T-cell (primary cell): ENCODE measurements around the gene FOXL3. TPM values are rescaled to one million over a fixed set of nuclear protein-coding genes. Genes with fewer than 3 reads are reported as not detected.
"Not testable (repeated sequence)": the region's sequence is repeated elsewhere in the genome, so short reads cannot be mapped to it uniquely, and the experiment has no call there.

Source experiments
- ATAC-seq, 4 experiments: fragments of 200-7000 bp in 3 of 4; fragments of 150-1000 bp in 1 of 4; cut with Tn5 transposase; replicated peaks in 1 of 4; 1 replicate in 3 of 4; 2 replicates in 1 of 4; pipeline ENCODE4 v1.10.0; 2021; ENCODE audit warnings: moderate library complexity in 3 of 4, mild to moderate bottlenecking in 2 of 4, moderate number of reproducible peaks in 1 of 4
- CTCF ChIA-PET, 2 donors: fragments of 300-600 bp; sonication (Branson Sonifier 250); formaldehyde crosslinking; loops; one replicate each; lab custom pipeline; 2022; ENCODE audit warnings: antibody characterized with exemption in 2 of 2; lab: Charles Lee
- POLR2A ChIA-PET, 2 donors: fragments of 300-600 bp; sonication (Branson Sonifier 250); formaldehyde crosslinking; loops; one replicate each; lab custom pipeline; 2022; ENCODE audit warnings: antibody characterized with exemption in 2 of 2; lab: Charles Lee
- DNase-seq, 35 experiments: peaks; one replicate each; pipeline versions ENCODE4 v3.0.0 to v3.0.0-alpha.2; 2013 to 2023
- H3K27ac ChIP-seq: one replicate; pipeline ENCODE4 v1.5.1; 2013; ENCODE audit warnings: low read length
- H3K27me3 ChIP-seq, 2 experiments: replicated peaks in 1 of 2; 1 replicate in 1 of 2; 2 replicates in 1 of 2; pipeline versions ENCODE4 v1.6.1 to v1.7.0; 2013; ENCODE audit warnings: low read length in 1 of 2, mixed read lengths in 1 of 2; ENCODE audit not compliant: control insufficient read depth in 2 of 2, insufficient read depth in 2 of 2; ENCODE audit errors: extremely low read depth in 1 of 2
- H3K36me3 ChIP-seq, 2 donors: 1 replicate in 1 of 2; 2 replicates in 1 of 2; pipeline versions ENCODE4 v1.6.1 to v1.7.0; 2013; ENCODE audit warnings: low read length in 1 of 2; ENCODE audit not compliant: control insufficient read depth in 2 of 2, insufficient read depth in 1 of 2; ENCODE audit errors: extremely low read depth in 1 of 2
- H3K4me1 ChIP-seq, 2 experiments: 1 replicate in 1 of 2; 2 replicates in 1 of 2; pipeline versions ENCODE4 v1.6.1 to v1.7.0; 2013; ENCODE audit warnings: low read length in 2 of 2, mixed read lengths in 1 of 2; ENCODE audit not compliant: insufficient read depth in 2 of 2, control insufficient read depth in 1 of 2; ENCODE audit errors: extremely low read depth in 1 of 2
- H3K4me3 ChIP-seq, 2 donors: 1 replicate in 1 of 2; 2 replicates in 1 of 2; pipeline versions ENCODE4 v1.5.1 to v1.7.0; 2013; ENCODE audit warnings: mild to moderate bottlenecking in 2 of 2, low read length in 1 of 2, moderate library complexity in 1 of 2; ENCODE audit not compliant: control insufficient read depth in 1 of 2; ENCODE audit errors: extremely low read depth in 1 of 2
- H3K9me3 ChIP-seq: 2 replicates; pipeline ENCODE4 v1.7.0; 2013
- H3K27ac Mint-ChIP-seq, 2 donors: one replicate each; pipeline ENCODE4 v1.8.0; 2020 to 2021; ENCODE audit warnings: mild to moderate bottlenecking in 2 of 2, mixed read lengths in 2 of 2
- H3K27me3 Mint-ChIP-seq, 2 donors: one replicate each; pipeline ENCODE4 v1.8.0; 2021 to 2022; ENCODE audit warnings: mixed read lengths in 2 of 2
- H3K36me3 Mint-ChIP-seq: one replicate; pipeline ENCODE4 v1.8.0; 2021; ENCODE audit warnings: mixed read lengths
- H3K4me1 Mint-ChIP-seq, 3 donors: one replicate each; pipeline ENCODE4 v1.8.0; 2020 to 2022; ENCODE audit warnings: mixed read lengths in 3 of 3, mild to moderate bottlenecking in 1 of 3
- H3K4me3 Mint-ChIP-seq, 3 donors: one replicate each; pipeline ENCODE4 v1.8.0; 2020 to 2022; ENCODE audit warnings: mild to moderate bottlenecking in 3 of 3, mixed read lengths in 3 of 3, moderate library complexity in 3 of 3
- H3K9me3 Mint-ChIP-seq, 3 donors: one replicate each; pipeline ENCODE4 v1.8.0; 2020 to 2022; ENCODE audit warnings: mixed read lengths in 3 of 3
- WGBS: methylation state at CpG from one replicate; pipeline ENCODE4 v1.1.5; 2013; ENCODE audit warnings: missing lambda C conversion rate; ENCODE audit not compliant: insufficient coverage; 5-methylcytosine and 5-hydroxymethylcytosine counted together
- total RNA-seq, 35 experiments: library from RNA in 6 of 35; stranded (reverse) in 6 of 35; fragments of 120-200 nt in 1 of 35; gene quantifications; one replicate each; pipeline versions ENCODE4 v1.2.1 to v1.2.4 and lab custom pipeline; 2013 to 2026

FOXL3 gene
- total RNA-seq, 5 donors from 2014 or later (not counting 1 experiment from before 2014, with no cell fraction given): not detected

GRCh38 chr7:262251-262572 lies 27.8 kb upstream of the FOXL3 start:
- Mint-ChIP-seq H3K4me1 (peaks cover 0 to 12% (median 0%) of the 10 kb centered on the region in 3 donors), H3K36me3 (no peaks in the 10 kb centered on the region), H3K9me3 (peaks cover 0 to 4% (median 0%) of the 10 kb centered on the region in 3 donors), H3K27ac (peak overlapping the region in 1 of 2 donors; percentile 53), H3K27me3 (no peaks in the 10 kb centered on the region), H3K4me3 (peak overlapping the region in 1 of 3 donors; percentile 33)
- no peaks in the 10 kb centered on the region for H3K36me3 ChIP-seq
- no peak overlapping the region for H3K4me3 ChIP-seq
- POLR2A ChIA-PET: no interaction called here
- peaks cover 0 to 3% of the 10 kb centered on the region in 2 experiments for H3K4me1 ChIP-seq
- WGBS: 98% methylated on average over 9 of the region's 9 CpGs
- DNase-seq: no peak
- H3K9me3 ChIP-seq: no peaks in the 10 kb centered on the region
- no peak overlapping the region for H3K27ac ChIP-seq
- CTCF ChIA-PET: no interaction called here
- peaks cover 0 to 3% of the 10 kb centered on the region in 2 experiments for H3K27me3 ChIP-seq
- no peak for ATAC-seq

GRCh38 chr7:262631-263311 lies 27.2 kb upstream of the FOXL3 start:
- H3K36me3 Mint-ChIP-seq, H3K9me3 ChIP-seq, ATAC-seq, H3K9me3 Mint-ChIP-seq, H3K27ac ChIP-seq, H3K4me1 ChIP-seq, H3K36me3 ChIP-seq, H3K27me3 Mint-ChIP-seq, CTCF ChIA-PET, POLR2A ChIA-PET, H3K27me3 ChIP-seq, H3K4me3 ChIP-seq: not testable (repeated sequence)
- Mint-ChIP-seq H3K27ac (peak overlapping the region in 1 of 2 donors; percentile 53), H3K4me1 (peaks cover 0 to 12% (median 0%) of the 10 kb centered on the region in 3 donors), H3K4me3 (peak overlapping the region in 1 of 3 donors; percentile 33)
- WGBS: 97% methylated on average over 9 of the region's 31 CpGs
- DNase-seq: peak in 22 of 35 experiments; percentile 6 to 60 (median 42)

GRCh38 chr7:263483-264351 lies 26.3 kb upstream of the FOXL3 start:
- H3K9me3 Mint-ChIP-seq, H3K4me3 Mint-ChIP-seq, H3K27ac ChIP-seq, H3K4me1 ChIP-seq, H3K36me3 Mint-ChIP-seq, H3K27me3 Mint-ChIP-seq, H3K4me3 ChIP-seq, H3K36me3 ChIP-seq, POLR2A ChIA-PET, H3K27me3 ChIP-seq, H3K9me3 ChIP-seq, H3K27ac Mint-ChIP-seq: not testable (repeated sequence)
- WGBS: 25% methylated on average over 30 of the region's 37 CpGs
- CTCF ChIA-PET: interaction anchor here in 1 of 2 donors (0.7 kb wide), 1 partner anchor 216 kb away, joined by 5 read pairs; no protein-coding TSS in a partner anchor
- peaks cover 0 to 12% (median 0%) of the 10 kb centered on the region in 3 donors for H3K4me1 Mint-ChIP-seq
- DNase-seq: peak in 25 of 35 experiments; percentile 8 to 77 (median 46)
- peak in 1 of 4 experiments; percentile 40 for ATAC-seq

GRCh38 chr7:264541-265191 lies 25.3 kb upstream of the FOXL3 start:
- Mint-ChIP-seq H3K9me3 (peaks cover 0 to 4% (median 0%) of the 10 kb centered on the region in 3 donors), H3K4me1 (peaks cover 0 to 12% (median 0%) of the 10 kb centered on the region in 3 donors), H3K36me3 (no peaks in the 10 kb centered on the region), H3K27me3 (no peaks in the 10 kb centered on the region), H3K4me3 (no peak overlapping the region), H3K27ac (no peak overlapping the region)
- no peaks in the 10 kb centered on the region for H3K36me3 ChIP-seq
- no peak overlapping the region for H3K27ac ChIP-seq
- ChIA-PET CTCF (no interaction called here), POLR2A (no interaction called here)
- no peak overlapping the region for H3K4me3 ChIP-seq
- peak in 1 of 35 experiments; percentile 26 for DNase-seq
- H3K4me1 ChIP-seq: peaks cover 0 to 3% of the 10 kb centered on the region in 2 experiments
- ATAC-seq: peak in 1 of 4 experiments; percentile 29
- 90% methylated on average over 24 of the region's 27 CpGs for WGBS
- no peaks in the 10 kb centered on the region for H3K27me3 ChIP-seq
- no peaks in the 10 kb centered on the region for H3K9me3 ChIP-seq

GRCh38 chr7:265192-265997 lies 24.6 kb upstream of the FOXL3 start:
- ChIA-PET POLR2A (no interaction called here), CTCF (no interaction called here)
- no peaks in the 10 kb centered on the region for H3K27me3 ChIP-seq
- DNase-seq (no peak), ATAC-seq (peak in 1 of 4 experiments; percentile 14)
- H3K9me3 ChIP-seq: no peaks in the 10 kb centered on the region
- H3K4me1 ChIP-seq: peaks cover 0 to 3% of the 10 kb centered on the region in 2 experiments
- no peak overlapping the region for H3K27ac Mint-ChIP-seq
- H3K4me3 Mint-ChIP-seq: no peak overlapping the region
- no peaks in the 10 kb centered on the region for H3K27me3 Mint-ChIP-seq
- H3K36me3 Mint-ChIP-seq: no peaks in the 10 kb centered on the region
- peaks cover 0 to 12% (median 0%) of the 10 kb centered on the region in 3 donors for H3K4me1 Mint-ChIP-seq
- WGBS: 93% methylated on average over 17 of the region's 25 CpGs
- no peak overlapping the region for H3K4me3 ChIP-seq
- H3K27ac ChIP-seq: no peak overlapping the region
- H3K9me3 Mint-ChIP-seq: peaks cover 0 to 4% (median 0%) of the 10 kb centered on the region in 3 donors
- H3K36me3 ChIP-seq: no peaks in the 10 kb centered on the region
